GM12892 (cell line): ENCODE data around the gene BMPR2.
"Not testable (repeated sequence)": the region's sequence is repeated elsewhere in the genome, so short reads cannot be mapped to it uniquely, and the experiment has no call there.

Source experiments
- DNase-seq: peaks from one replicate; pipeline ENCODE4 v3.0.0; 2011; ENCODE audit not compliant: insufficient read length
- FAIRE-seq: peaks from 2 replicates; lab custom pipeline; 2011; peaks lifted over from hg19 to GRCh38; lab: Jason Lieb, UNC
- POLR2A ChIP-seq: IDR thresholded peaks from 2 replicates; pipeline ENCODE4 v1.6.1; 2011; ENCODE audit warnings: low read depth, low read length, control low read depth
- POLR2AphosphoS5 ChIP-seq: IDR thresholded peaks from 2 replicates; pipeline ENCODE4 v1.6.1; 2011; ENCODE audit warnings: low read depth, low read length, control low read depth
- TAF1 ChIP-seq: IDR thresholded peaks from 2 replicates; pipeline ENCODE4 v1.6.1; 2011; ENCODE audit warnings: low read depth, mild to moderate bottlenecking, control low read depth, low read length, borderline replicate concordance

BMPR2 gene

GRCh38 chr2:202479610-202480009 is 103.5 kb downstream of the BMPR2 start:
- no peak for DNase-seq
- TF ChIP-seq POLR2A: no peak
- TF ChIP-seq POLR2AphosphoS5: no peak
- TF ChIP-seq TAF1: no peak
- FAIRE-seq: no peak

- FAIRE-seq: no peak
These were observed 110.2 kb downstream of the BMPR2 start for GRCh38 chr2:202486351-202486750.

GRCh38 chr2:202488671-202489070 is 112.5 kb downstream of the BMPR2 start:
- DNase-seq (no peak), FAIRE-seq (no peak)
- no peak for TF ChIP-seq POLR2A
- no peak for TF ChIP-seq TAF1
- no peak for TF ChIP-seq POLR2AphosphoS5

More at GRCh38 chr2:202486351-202486750, 110.2 kb downstream of the BMPR2 start:
- no peak for DNase-seq
- no peak for TF ChIP-seq TAF1
- TF ChIP-seq POLR2A: no peak
- no peak for TF ChIP-seq POLR2AphosphoS5

GRCh38 chr2:202490479-202490878 is 114.4 kb downstream of the BMPR2 start:
- FAIRE-seq: no peak
- no peak for TF ChIP-seq POLR2A
- no peak for TF ChIP-seq TAF1
- TF ChIP-seq POLR2AphosphoS5: no peak
- DNase-seq: no peak

- FAIRE-seq (no peak), DNase-seq (no peak)
- TF ChIP-seq TAF1 (no peak), POLR2AphosphoS5 (no peak), POLR2A (no peak)
These were observed 115.4 kb downstream of the BMPR2 start for GRCh38 chr2:202491514-202491913.

GRCh38 chr2:202494300-202495229 is 118.4 kb downstream of the BMPR2 start:
- TF ChIP-seq POLR2A: no peak
- no peak for TF ChIP-seq POLR2AphosphoS5
- no peak for TF ChIP-seq TAF1
- no peak for DNase-seq
- FAIRE-seq: no peak

- no peak for TF ChIP-seq POLR2AphosphoS5
- no peak for TF ChIP-seq POLR2A
- no peak for TF ChIP-seq TAF1
- FAIRE-seq: no peak
- no peak for DNase-seq
These were observed 119.1 kb downstream of the BMPR2 start for GRCh38 chr2:202495230-202495604.

- DNase-seq, FAIRE-seq: not testable (repeated sequence)
These were observed 120.8 kb downstream of the BMPR2 start for GRCh38 chr2:202496835-202497472.

- not testable (repeated sequence) for FAIRE-seq
These were observed 121.3 kb downstream of the BMPR2 start for GRCh38 chr2:202497473-202497866.

GRCh38 chr2:202499841-202500240 is 123.7 kb downstream of the BMPR2 start:
- not testable (repeated sequence) for FAIRE-seq, DNase-seq

More at GRCh38 chr2:202497473-202497866, 121.3 kb downstream of the BMPR2 start:
- DNase-seq: not testable (repeated sequence)

GRCh38 chr2:202503276-202503675 is 127.1 kb downstream of the BMPR2 start:
- not testable (repeated sequence) for FAIRE-seq, DNase-seq

GRCh38 chr2:202508686-202509085 is 132.6 kb downstream of the BMPR2 start:
- TF ChIP-seq POLR2A: no peak
- TF ChIP-seq POLR2AphosphoS5: no peak
- TF ChIP-seq TAF1: no peak
- FAIRE-seq (no peak), DNase-seq (no peak)

GRCh38 chr2:202510911-202511310 is 134.8 kb downstream of the BMPR2 start:
- TF ChIP-seq TAF1 (no peak), POLR2A (no peak)
- DNase-seq (no peak), FAIRE-seq (no peak)
